Fibroblast of skin of scalp (primary cell): Measurements from ENCODE around the gene GID8.

Source experiments
- DNase-seq: peaks from one replicate; pipeline ENCODE4 v3.0.0-alpha.2; 2013

GID8 gene

GRCh38 chr20:62971211-62971949 lies 33.4 kb downstream of the GID8 start:
- DNase-seq = no peak

- peak; percentile 74 for DNase-seq
These were observed 34.2 kb downstream of the GID8 start for GRCh38 chr20:62971950-62972844.

DNA sequence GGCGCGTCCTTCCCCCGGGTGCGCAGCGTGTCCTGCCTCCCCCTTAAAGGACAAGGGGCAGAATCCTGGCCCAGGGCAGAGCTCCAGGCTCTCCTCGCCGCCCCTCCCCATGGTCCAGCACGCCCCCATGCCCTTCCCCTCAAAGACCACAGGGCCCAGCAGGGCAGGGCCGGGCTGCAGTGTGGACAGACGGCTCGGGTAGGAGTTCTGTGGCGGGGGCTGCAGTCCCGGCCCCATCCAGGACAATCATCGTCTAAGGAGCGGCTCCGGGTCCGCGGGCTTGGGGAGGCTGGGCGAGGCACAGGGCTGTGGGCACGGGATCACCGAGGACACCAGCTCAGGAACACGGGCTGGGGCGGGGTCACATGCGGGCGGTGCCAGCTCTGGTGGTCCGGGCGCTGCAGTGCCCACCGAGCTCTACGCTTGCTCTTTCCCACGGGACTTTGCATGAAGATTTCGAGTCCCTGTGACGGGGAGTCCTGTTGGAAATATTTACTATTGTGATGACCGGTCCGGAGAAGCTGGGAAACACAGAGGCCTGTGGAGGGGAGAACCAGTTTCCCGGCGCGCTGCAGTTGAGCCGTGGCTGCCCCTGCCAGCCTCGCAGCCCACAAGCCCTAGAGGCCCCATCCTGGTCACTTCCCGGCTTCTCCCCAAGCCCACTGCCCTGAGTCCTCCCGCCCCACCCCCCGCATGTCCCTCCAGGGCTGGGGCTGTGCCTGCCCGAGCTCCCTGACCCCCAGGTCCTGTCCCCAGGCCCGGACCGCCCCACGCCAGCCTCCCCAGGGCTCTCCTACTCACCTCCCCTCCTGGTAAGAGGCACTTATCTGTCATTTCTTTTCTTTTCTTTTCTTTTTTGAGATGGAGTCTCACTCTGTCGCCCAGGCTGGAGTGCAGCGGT lies 35.1 kb downstream of the GID8 start:
- DNase-seq = no peak

- DNase-seq = no peak
These were observed 37.4 kb downstream of the GID8 start for GRCh38 chr20:62975251-62975760.

- DNase-seq = no peak
These were observed 38.0 kb downstream of the GID8 start for GRCh38 chr20:62975812-62976508.

GRCh38 chr20:62976886-62977285 lies 38.9 kb downstream of the GID8 start:
- DNase-seq = no peak

DNA sequence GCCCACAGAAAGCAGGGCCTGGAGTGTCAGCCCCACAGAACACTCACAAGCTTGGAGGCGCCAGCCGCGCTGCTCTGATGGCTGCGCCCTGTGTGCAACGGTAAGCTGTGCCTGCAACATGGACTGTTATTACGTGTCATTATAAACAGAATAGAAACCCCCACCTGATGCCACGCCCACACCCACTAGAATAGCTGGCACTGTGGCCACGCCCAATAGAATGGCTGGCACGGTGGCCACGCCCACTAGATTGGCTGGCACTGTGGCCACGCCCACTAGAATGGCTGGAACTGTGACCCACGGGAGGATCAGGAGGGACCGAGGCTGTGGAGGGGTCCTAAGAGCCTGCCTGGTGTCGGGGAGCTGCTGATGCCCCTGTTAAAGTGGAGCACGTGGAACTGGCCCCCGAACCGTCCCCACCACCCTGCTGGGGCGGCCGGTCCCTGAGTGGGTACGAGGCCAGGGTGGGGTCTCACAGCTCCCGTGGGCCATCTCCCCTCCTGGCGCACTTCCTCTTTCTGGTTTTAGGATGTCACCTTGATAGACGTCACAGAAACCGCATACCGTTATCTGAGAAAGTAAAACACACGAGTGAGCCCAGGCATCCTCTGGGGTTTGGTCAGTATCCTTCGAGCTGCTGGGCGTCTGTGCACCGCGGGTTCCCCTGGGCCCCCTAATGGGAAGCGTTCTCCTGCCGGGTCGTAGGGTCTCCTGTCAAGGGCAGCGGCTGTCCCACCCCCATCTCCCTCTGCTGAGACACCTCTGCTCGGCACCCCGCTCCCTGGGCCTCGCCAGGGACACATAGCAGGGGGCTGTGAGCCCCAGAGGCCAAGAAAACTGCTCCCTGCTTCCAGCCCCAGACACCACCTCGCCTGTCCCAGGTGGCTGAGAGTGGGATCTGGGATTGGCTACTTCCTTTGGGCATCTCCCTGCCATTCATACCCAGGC lies 39.9 kb downstream of the GID8 start:
- DNase-seq = no peak

GRCh38 chr20:62978561-62978943 lies 40.6 kb downstream of the GID8 start:
- DNase-seq = no peak

- no peak for DNase-seq
These were observed 41.4 kb downstream of the GID8 start for GRCh38 chr20:62979310-62979709.

GRCh38 chr20:62979876-62980373 lies 42.0 kb downstream of the GID8 start:
- DNase-seq = no peak

GRCh38 chr20:62980380-62980960 lies 42.5 kb downstream of the GID8 start:
- no peak for DNase-seq

- no peak for DNase-seq
These were observed 43.0 kb downstream of the GID8 start for GRCh38 chr20:62980970-62981369.

GRCh38 chr20:62982124-62983075 lies 44.5 kb downstream of the GID8 start:
- no peak for DNase-seq

- DNase-seq = no peak
These were observed 45.3 kb downstream of the GID8 start for GRCh38 chr20:62983210-62983609.

- no peak for DNase-seq
These were observed 46.9 kb downstream of the GID8 start for GRCh38 chr20:62984666-62985443.

DNA sequence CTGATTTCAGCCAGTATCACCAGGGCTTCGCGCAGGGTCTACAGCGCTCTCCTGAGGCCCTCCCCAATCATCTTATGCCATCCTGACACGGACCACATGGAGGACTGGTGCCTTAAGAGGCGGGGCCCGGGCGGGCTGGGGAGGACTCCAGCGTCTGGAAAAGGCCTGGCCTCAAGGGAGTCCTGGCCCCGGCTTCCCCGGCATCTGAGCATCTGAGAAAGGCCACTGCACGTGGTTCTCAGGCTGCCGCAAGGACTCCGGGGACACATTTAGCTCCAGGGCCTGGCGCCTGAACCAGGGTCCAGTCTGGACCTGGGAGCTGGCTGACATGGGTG lies 47.5 kb downstream of the GID8 start:
- DNase-seq = no peak

GRCh38 chr20:62986257-62986800 lies 48.4 kb downstream of the GID8 start:
- no peak for DNase-seq

- DNase-seq = no peak
These were observed 49.2 kb downstream of the GID8 start for GRCh38 chr20:62987114-62987513.
